GM21390 (cell line): ENCODE measurements around the gene TMEM244.
"Not testable (repeated sequence)": the region's sequence is repeated elsewhere in the genome, so short reads cannot be mapped to it uniquely, and the experiment has no call there.

ENCODE experiments used
- ATAC-seq: cut with Tn5 transposase; IDR thresholded peaks from one replicate; pipeline ENCODE4 v1.9.1; 2021; ENCODE audit not compliant: unreplicated experiment

The TMEM244 gene

GRCh38 chr6:129860908-129861665, at the start of gene TMEM244:
TSS of gene TMEM244 (minus strand) at chr6:129861315. CDS start at chr6:129861188, 127 bp downstream.
- no peak for ATAC-seq

- ATAC-seq, result peak; percentile 71
Observed at GRCh38 chr6:129908858-129909257, 47.7 kb upstream of the TMEM244 start.

- ATAC-seq, result no peak
Observed at GRCh38 chr6:129908356-129908755, 47.2 kb upstream of the TMEM244 start.

GRCh38 chr6:129906515-129907077, 45.5 kb upstream of the TMEM244 start:
- no peak for ATAC-seq

DNA sequence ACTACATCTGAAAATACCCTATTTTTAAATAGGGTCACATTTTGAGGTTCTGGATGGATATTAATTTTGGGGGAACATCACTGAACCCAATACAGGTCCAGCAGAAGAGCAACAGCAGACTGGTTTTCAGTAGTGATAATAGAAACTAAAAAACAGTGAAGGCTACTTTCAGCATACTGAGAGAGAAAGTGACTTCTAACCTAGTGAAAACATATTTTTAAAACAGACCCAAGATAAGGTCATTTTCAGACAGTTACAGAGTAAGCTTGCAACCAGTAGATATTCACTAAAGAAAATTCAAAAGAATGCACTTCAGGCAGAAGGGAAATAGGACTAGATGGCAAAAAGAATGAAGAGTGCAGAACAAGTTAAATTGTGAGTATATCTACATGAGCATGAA, 42.0 kb upstream of the TMEM244 start:
- ATAC-seq, result peak; percentile 71

DNA sequence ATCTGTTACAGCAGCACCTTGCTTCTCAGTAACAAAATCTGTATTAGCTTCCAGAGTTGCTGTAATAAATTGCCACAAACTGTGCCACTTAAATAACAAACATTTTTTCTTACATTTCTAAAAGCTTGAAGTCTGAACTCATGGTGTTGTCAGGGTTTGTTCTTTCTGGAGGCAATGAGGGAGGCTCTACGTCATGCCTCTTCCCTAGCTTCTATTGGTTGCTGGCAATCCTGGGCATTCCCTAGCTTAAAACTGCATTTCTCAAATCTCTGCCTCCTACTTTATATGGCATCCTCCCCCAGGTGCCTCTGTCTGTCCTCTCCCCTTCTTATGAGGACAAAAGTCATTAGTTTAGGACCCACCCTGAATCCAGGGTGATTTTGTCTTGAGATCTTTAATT, 41.6 kb upstream of the TMEM244 start:
- no peak for ATAC-seq

DNA sequence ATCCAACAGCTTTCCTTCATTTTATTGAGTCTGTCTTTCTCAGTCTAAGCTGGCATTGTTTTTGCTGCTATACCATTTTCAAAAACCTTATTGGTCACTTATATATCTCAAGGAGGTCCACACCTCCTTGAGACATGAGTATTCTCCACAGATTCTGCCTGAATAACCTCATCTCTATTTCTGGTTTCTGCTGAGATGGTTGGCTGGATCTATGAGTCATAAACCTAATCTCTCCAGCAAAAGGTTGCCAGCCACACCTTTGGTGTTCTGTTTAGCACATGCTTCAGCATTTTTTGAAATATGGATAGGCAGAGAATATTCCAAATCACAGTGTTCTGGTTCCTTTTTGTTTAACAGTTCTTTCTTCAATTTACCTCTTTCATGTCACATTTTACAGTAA, 40.8 kb upstream of the TMEM244 start:
- ATAC-seq, result peak; percentile 69

- ATAC-seq, result peak; percentile 70
Observed at GRCh38 chr6:129895692-129896091, 34.6 kb upstream of the TMEM244 start.

DNA sequence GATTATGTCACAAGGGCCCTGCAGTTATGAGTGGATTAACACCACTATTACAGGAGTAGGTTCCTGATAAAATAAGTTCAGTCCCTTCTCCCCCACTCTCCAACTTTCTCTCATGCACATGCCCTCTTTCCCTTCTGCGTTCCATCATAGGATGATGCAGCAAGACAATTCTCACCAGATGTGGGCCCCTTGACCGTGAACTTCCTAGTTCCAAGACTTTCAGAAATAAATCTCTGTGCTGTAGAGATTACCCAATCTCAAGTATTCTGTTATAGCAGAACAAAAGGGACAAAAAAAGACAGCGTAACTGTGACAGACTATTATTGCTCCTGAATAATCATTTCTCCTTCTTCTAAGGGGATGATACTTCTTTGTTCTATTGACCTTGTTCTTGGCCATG, 33.8 kb upstream of the TMEM244 start:
- no peak for ATAC-seq

GRCh38 chr6:129893640-129894039, 32.5 kb upstream of the TMEM244 start:
- no peak for ATAC-seq

GRCh38 chr6:129890701-129891100, 29.6 kb upstream of the TMEM244 start:
- no peak for ATAC-seq

GRCh38 chr6:129890164-129890563, 29.0 kb upstream of the TMEM244 start:
- ATAC-seq, result no peak

DNA sequence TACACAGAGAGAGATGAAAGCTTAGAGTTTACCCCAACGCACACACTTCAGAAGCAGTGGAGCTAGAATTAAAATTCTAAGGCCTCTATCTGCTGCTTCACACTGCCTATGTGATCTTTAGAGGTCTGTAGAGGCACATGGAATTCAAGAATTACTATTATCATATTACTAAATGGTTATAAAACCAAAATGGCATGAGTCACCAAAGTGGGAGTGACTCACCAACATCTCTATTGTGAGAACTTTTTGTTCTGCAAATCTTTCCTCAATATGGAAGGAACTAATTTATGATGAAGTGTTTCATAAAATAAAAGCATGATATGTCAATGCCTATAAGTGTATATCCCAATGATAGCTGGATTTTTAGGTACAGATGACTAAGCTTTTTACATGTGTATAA, 28.5 kb upstream of the TMEM244 start:
- no peak for ATAC-seq

- no peak for ATAC-seq
Observed at GRCh38 chr6:129886401-129887155, 25.5 kb upstream of the TMEM244 start.

DNA sequence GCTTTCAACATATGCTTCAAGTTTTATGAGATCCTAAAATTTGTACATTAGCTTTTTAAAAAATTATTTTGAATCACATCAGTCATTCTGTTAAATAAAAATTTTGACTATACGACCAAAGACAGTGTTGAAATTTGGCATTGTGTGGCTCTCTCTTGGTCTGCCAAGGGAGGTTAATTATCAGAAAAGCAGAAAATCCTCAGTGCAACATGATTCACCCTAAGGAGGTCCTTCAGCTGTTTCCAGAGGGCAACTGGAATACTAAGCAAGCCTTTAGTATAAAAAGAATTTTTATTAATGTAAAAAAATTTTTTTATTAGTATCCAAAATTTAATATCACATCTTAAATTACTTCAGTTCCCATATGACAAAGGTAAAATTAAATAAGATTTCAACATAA, 23.1 kb upstream of the TMEM244 start:
- ATAC-seq, result no peak

GRCh38 chr6:129882510-129883023, 21.5 kb upstream of the TMEM244 start:
- peak; percentile 94 for ATAC-seq

DNA sequence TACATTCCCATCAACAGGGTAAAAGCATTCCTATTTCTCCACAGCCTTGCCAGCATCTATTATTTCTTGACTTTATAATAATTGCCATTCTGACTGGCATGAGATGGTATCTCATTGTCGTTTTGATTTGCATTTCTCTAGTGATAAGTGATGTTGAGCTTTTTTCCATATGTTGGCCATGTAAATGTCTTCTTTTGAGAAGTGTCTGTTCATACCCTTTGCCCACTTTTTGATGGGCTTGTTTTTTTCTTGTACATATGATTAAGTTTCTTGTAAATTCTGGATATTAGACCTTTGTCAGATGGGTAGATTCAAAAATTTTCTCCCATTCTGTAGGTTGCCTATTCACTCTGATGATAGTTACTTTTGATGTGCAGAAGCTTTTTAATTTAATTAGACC, 16.8 kb upstream of the TMEM244 start:
- not testable (repeated sequence) for ATAC-seq

DNA sequence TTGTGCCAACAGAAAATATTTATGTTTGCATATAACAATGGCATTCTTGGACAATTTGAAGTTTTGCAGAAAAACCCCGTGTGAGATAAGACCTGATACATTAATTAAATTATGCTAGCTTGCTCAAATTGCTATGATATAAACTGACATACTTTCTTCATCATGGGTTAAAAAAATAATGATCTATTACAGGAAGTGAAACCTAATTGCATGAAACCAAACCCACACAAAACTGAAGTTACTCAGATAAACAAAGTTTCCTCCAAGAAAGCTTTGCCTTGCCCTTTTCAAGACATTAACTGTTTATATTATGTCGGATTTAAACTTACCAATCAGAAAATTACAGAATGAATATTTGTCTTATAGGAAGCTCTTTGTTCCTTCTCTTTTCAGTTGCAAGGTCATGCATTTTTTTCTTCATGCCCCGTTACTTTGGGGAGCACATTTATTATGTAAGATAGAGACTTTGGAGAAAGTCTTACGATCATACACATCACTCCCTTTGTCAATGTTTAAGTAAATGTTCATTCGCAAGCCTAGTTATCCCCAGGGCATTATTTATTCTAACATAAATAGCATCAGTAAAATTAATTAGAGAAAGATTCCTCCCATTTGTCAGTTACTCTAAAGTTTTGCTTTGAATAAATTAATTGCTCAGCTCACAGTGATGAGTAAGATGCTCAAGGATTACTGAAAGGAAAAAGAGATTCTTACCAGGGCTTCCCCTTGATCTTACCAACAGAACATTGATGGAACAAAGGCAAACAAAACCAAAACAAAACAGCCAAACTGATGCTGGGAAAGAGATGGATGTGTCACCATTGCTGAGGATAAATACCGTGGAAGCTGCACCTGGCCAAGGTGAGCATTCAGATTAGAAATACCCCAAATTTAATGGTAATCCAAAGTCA, 14.8 kb upstream of the TMEM244 start:
- ATAC-seq, result peak; percentile 85

- ATAC-seq, result peak; percentile 43
Observed at GRCh38 chr6:129874837-129875236, 13.7 kb upstream of the TMEM244 start.

GRCh38 chr6:129872586-129872985, 11.5 kb upstream of the TMEM244 start:
- no peak for ATAC-seq

DNA sequence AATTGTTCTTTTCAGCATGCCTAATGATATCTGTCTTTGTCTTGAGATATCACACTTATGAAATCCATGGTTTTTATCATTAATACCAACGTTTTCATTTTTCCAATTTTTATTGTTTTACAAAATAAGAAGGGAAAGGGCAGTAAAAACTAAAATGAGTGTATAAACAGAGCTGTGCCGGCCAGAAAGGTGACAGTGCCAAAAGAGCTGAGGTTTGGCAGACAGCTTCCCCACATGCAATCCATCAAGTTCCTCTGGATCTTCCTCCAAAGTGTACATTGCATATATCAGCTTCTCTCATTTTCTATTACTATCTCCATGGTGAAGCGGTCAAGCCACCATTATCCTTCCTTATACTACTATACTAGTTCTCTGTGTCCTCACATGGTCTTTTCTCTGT, 10.1 kb upstream of the TMEM244 start:
- ATAC-seq, result no peak
